ENCODE measurements around the gene PARD3B. TPM values are rescaled to one million over a fixed set of nuclear protein-coding genes. Genes with fewer than 3 reads are reported as not detected.

The PARD3B gene
- total and polyA plus RNA-seq, 12 donors: 0.46 to 12.4 (median 8.3) TPM

DNA sequence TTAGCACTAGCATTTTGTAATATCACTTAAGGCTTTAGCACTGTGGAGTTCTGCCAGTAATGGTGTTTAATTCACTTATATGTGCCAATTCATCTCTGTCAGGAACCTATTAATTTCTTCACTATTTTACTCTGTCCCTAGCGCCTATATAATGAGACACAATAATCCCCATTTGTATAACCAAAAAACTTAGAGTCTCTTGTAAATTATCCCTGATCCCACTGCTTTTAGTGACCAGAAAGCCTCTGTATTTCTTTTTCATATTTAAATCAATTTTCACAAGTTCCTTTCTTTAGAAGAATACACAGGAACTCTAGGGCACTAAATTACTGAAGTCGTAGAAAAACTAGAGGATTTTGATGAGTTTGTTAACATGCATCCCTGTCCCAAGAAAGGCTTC is 894.3 kb downstream of the PARD3B start:
- ATAC-seq: no peak
- 90 to 91% methylated on average over 2 of the region's 2 CpGs for WGBS, 2 donors
- DNase-seq: no peak
- H3K27ac ChIP-seq: no peak overlapping the region
- H3K4me1 ChIP-seq: no peaks in the 10 kb centered on the region
- H3K9me3 ChIP-seq: peaks cover 0 to 20% (median 4%) of the 10 kb centered on the region in 11 donors
- intact Hi-C loops (cut with DNase I): no loop called here
- H3K36me3 ChIP-seq: peaks cover 0 to 9% (median 0%) of the 10 kb centered on the region in 9 donors
- H3K27me3 ChIP-seq: no peaks in the 10 kb centered on the region
- TF ChIP-seq, protein P1, sequence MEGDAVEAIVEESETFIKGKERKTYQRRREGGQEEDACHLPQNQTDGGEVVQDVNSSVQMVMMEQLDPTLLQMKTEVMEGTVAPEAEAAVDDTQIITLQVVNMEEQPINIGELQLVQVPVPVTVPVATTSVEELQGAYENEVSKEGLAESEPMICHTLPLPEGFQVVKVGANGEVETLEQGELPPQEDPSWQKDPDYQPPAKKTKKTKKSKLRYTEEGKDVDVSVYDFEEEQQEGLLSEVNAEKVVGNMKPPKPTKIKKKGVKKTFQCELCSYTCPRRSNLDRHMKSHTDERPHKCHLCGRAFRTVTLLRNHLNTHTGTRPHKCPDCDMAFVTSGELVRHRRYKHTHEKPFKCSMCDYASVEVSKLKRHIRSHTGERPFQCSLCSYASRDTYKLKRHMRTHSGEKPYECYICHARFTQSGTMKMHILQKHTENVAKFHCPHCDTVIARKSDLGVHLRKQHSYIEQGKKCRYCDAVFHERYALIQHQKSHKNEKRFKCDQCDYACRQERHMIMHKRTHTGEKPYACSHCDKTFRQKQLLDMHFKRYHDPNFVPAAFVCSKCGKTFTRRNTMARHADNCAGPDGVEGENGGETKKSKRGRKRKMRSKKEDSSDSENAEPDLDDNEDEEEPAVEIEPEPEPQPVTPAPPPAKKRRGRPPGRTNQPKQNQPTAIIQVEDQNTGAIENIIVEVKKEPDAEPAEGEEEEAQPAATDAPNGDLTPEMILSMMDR (IDR thresholded peaks at IDR 0.05): no peak
- no peak overlapping the region for H3K4me3 ChIP-seq

DNA sequence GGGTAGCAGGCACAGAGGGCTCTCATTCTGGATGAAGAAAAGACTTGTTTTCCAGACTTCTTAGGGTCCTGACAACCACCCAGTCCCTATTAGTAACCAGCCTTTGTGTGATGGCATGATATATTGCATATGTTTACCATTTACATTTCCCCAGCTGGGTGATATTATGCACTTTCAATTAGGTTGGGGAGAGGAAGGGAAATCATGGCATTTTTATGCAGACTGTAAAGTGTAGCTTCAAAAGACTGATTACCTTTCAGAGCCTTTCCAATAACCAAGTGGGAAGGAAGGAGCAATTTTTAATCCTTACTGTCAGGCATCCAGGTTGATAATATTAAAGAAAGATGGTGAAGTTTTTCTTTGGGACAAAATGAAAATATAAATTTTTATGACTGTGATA is 896.2 kb downstream of the PARD3B start:
- no peaks in the 10 kb centered on the region for H3K4me1 ChIP-seq

DNA sequence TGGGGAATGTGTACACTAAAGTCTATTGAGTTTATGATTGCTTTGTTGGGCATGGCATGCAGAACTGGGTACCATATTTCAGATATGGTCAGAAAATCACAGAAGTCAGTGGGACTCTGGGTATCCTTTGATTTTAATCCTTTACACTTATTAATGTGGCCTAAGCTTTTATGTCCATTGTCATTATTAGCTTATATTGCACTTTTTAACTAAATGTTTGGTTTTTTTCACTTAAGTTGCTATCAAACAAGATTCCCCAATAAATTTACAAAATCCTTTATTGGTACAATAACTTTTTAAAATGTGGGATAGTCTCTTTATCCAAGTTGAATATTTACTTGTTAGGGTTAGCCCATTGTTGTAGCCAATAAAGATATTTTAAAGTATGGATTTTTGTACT is 902.9 kb downstream of the PARD3B start:
- Histone ChIP-seq H3K36me3 (no peaks in the 10 kb centered on the region), H3K27ac (no peak overlapping the region), H3K27me3 (no peaks in the 10 kb centered on the region), H3K9me3 (peaks cover 0 to 4% (median 0%) of the 10 kb centered on the region in 11 donors), H3K4me3 (no peak overlapping the region), H3K4me1 (no peaks in the 10 kb centered on the region)
- DNase-seq: no peak
- intact Hi-C loops (cut with DNase I): no loop called here
- ATAC-seq: no peak
- TF ChIP-seq, protein P1 (IDR thresholded peaks at IDR 0.05): no peak

More for the DNA sequence above, 896.2 kb downstream of the PARD3B start:
- Histone ChIP-seq H3K9me3 (peaks cover 0 to 11% (median 0%) of the 10 kb centered on the region in 11 donors), H3K27ac (no peak overlapping the region), H3K36me3 (peaks cover 0 to 9% (median 0%) of the 10 kb centered on the region in 9 donors), H3K27me3 (no peaks in the 10 kb centered on the region), H3K4me3 (no peak overlapping the region)
- ATAC-seq (no peak), DNase-seq (no peak)
- TF ChIP-seq, protein P1 (IDR thresholded peaks at IDR 0.05): no peak
- intact Hi-C loops (cut with DNase I): no loop called here

DNA sequence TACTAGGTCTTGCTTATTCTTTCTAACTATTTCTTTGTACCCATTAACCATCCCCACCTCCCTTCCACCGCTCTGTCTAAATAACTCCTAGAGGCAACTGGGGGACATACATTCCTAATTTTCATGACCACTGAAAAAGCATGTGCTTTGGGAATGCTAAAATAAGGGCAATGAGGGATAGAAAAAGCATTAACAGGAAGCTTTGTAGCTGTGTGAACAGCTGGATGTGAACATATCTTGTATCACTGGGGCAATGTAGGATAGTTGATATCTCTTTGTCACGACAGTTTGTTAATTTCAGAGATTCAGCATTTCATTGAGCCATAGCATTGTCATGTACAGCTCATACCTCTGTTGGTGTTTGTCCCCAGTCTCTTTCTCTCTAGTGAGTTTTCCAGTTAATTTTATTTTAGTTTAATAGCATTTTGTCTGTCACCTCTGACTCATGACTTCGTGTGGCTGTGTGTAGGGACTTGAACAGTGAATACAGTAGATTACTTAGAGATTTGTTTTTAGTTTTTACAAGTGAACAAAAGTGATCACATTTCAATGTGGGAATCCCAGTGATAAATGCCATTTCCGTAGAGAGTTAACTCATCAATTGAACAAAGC is 906.7 kb downstream of the PARD3B start:
- no peaks in the 10 kb centered on the region for H3K27me3 ChIP-seq
- no peak overlapping the region for H3K27ac ChIP-seq
- ATAC-seq (no peak), DNase-seq (no peak)
- intact Hi-C loops (cut with DNase I): no loop called here
- no peak overlapping the region for H3K4me3 ChIP-seq
- no peaks in the 10 kb centered on the region for H3K9me3 ChIP-seq
- H3K4me1 ChIP-seq: no peaks in the 10 kb centered on the region
- 83 to 86% methylated on average over 4 of the region's 4 CpGs for WGBS, 2 donors
- H3K36me3 ChIP-seq: no peaks in the 10 kb centered on the region
- TF ChIP-seq, protein P1 (IDR thresholded peaks at IDR 0.05): no peak

Data from heart right ventricle (tissue), 16 donors.